IMR-90 (cell line): ENCODE measurements around the gene ACACA. TPM values are rescaled to one million over a fixed set of nuclear protein-coding genes. Genes with fewer than 3 reads are reported as not detected.

ENCODE experiments used
- ATAC-seq: fragments of 200-7000 bp; cut with Tn5 transposase; 2 replicates; pipeline ENCODE4 v1.9.1; 2020; ENCODE audit warnings: low read depth, mild to moderate bottlenecking, moderate library complexity
- BruUV-seq: library from RNA; stranded (reverse); fragments of 400-500 nt; replicated peaks from 2 replicates; lab custom pipeline; 2021; lab: Mats Ljungman, UMichigan
- CTCF ChIA-PET: fragments of 300-600 bp; formaldehyde crosslinking; extraction: SDS; loops from one replicate; lab custom pipeline; 2021; ENCODE audit warnings: antibody characterized with exemption; lab: Yijun Ruan, JAX
- POLR2A ChIA-PET: fragments of 300-600 bp; sonication (Branson Sonifier 250); formaldehyde crosslinking; loops from one replicate; lab custom pipeline; 2022; ENCODE audit warnings: antibody characterized with exemption; ENCODE audit not compliant: unreplicated experiment; lab: Charles Lee
- DNase-seq: peaks from one replicate; pipeline ENCODE4 v3.0.0; 2013
- H2AFZ ChIP-seq: replicated peaks from 2 replicates; pipeline ENCODE3; 2013; ENCODE audit warnings: low read length, mild to moderate bottlenecking; ENCODE audit not compliant: poor library complexity
- H2AK5ac ChIP-seq: 2 replicates; pipeline ENCODE4 v1.6.1; 2013; ENCODE audit warnings: low read depth, low read length, inconsistent platforms
- H2AK9ac ChIP-seq: replicated peaks from 2 replicates; pipeline ENCODE3; 2013; ENCODE audit warnings: mild to moderate bottlenecking, low read depth, low read length, moderate library complexity; ENCODE audit not compliant: poor library complexity
- H2BK120ac ChIP-seq: 2 replicates; pipeline ENCODE4 v1.6.1; 2013; ENCODE audit warnings: low read depth, low read length, inconsistent platforms
- H2BK15ac ChIP-seq: 3 replicates; pipeline ENCODE4 v1.6.1; 2013; ENCODE audit warnings: low read depth, low read length, inconsistent platforms
- H2BK20ac ChIP-seq: 2 replicates; pipeline ENCODE4 v1.6.1; 2013; ENCODE audit warnings: low read depth, mild to moderate bottlenecking, inconsistent platforms, low read length, moderate library complexity
- H2BK5ac ChIP-seq: 2 replicates; pipeline ENCODE4 v1.6.1; 2013; ENCODE audit warnings: mild to moderate bottlenecking, low read depth, low read length, inconsistent platforms; ENCODE audit not compliant: poor library complexity, severe bottlenecking
- H3K14ac ChIP-seq: replicated peaks from 2 replicates; pipeline ENCODE4 v1.6.1; 2013; ENCODE audit warnings: low read depth, low read length, inconsistent platforms
- H3K18ac ChIP-seq: 2 replicates; pipeline ENCODE4 v1.6.1; 2013; ENCODE audit warnings: low read depth, low read length, control low read depth
- H3K23ac ChIP-seq: 2 replicates; pipeline ENCODE4 v1.6.1; 2013; ENCODE audit warnings: low read depth, low read length, inconsistent platforms
- H3K27ac ChIP-seq: 2 replicates; pipeline ENCODE4 v1.5.1; 2013; ENCODE audit warnings: mild to moderate bottlenecking, control low read depth, low read length; ENCODE audit not compliant: insufficient read depth
- H3K27me3 ChIP-seq: 2 replicates; pipeline ENCODE4 v1.6.1; 2013; ENCODE audit warnings: low read length; ENCODE audit not compliant: control insufficient read depth, insufficient read depth
- H3K36me3 ChIP-seq: 2 replicates; pipeline ENCODE4 v1.6.1; 2013; ENCODE audit warnings: low read length, mixed read lengths; ENCODE audit not compliant: control insufficient read depth, insufficient read depth
- H3K4ac ChIP-seq: 2 replicates; pipeline ENCODE4 v1.6.1; 2013; ENCODE audit warnings: low read depth, low read length, inconsistent platforms
- H3K4me1 ChIP-seq: 2 replicates; pipeline ENCODE4 v1.6.1; 2013; ENCODE audit warnings: low read length, mixed read lengths; ENCODE audit not compliant: control insufficient read depth, insufficient read depth
- H3K4me2 ChIP-seq: 2 replicates; pipeline ENCODE4 v1.6.1; 2013; ENCODE audit warnings: low read depth, mild to moderate bottlenecking, control low read depth, low read length, moderate library complexity
- H3K4me3 ChIP-seq: 2 replicates; pipeline ENCODE4 v1.5.1; 2013; ENCODE audit warnings: low read depth, mild to moderate bottlenecking, control low read depth, low read length, moderate library complexity; ENCODE audit not compliant: insufficient read depth
- H3K56ac ChIP-seq: 2 replicates; pipeline ENCODE4 v1.6.1; 2013; ENCODE audit warnings: low read length, inconsistent platforms; ENCODE audit not compliant: insufficient read depth; ENCODE audit errors: extremely low read depth
- H3K79me1 ChIP-seq, 2 experiments: 2 replicates each; pipeline ENCODE4 v1.6.1; 2013; ENCODE audit warnings: low read length in 2 of 2, inconsistent platforms in 1 of 2, low read depth in 1 of 2
- H3K9ac ChIP-seq: 2 replicates; pipeline ENCODE4 v1.6.1; 2013; ENCODE audit warnings: low read depth, low read length, control low read depth
- H3K9me1 ChIP-seq: 2 replicates; pipeline ENCODE4 v1.6.1; 2013; ENCODE audit warnings: low read length, inconsistent platforms; ENCODE audit not compliant: insufficient read depth
- H3K9me3 ChIP-seq: 2 replicates; pipeline ENCODE4 v1.6.1; 2013; ENCODE audit warnings: low read length; ENCODE audit not compliant: control insufficient read depth, insufficient read depth
- H4K20me1 ChIP-seq: 2 replicates; pipeline ENCODE4 v1.6.1; 2013; ENCODE audit warnings: low read length, inconsistent platforms; ENCODE audit not compliant: insufficient read depth
- H4K5ac ChIP-seq: 2 replicates; pipeline ENCODE4 v1.6.1; 2013; ENCODE audit warnings: mild to moderate bottlenecking, low read depth, low read length, control low read depth
- H4K8ac ChIP-seq, 2 experiments: 2 replicates each; pipeline ENCODE4 v1.6.1; 2013; ENCODE audit warnings: low read depth in 2 of 2, low read length in 2 of 2, control low read depth in 1 of 2, inconsistent platforms in 1 of 2
- H4K91ac ChIP-seq: 2 replicates; pipeline ENCODE4 v1.6.1; 2013; ENCODE audit warnings: low read depth, low read length, inconsistent platforms; ENCODE audit not compliant: insufficient read depth
- BHLHE40 ChIP-seq: fragments of 150-350 bp; IDR thresholded peaks from 2 replicates; pipeline ENCODE4 v1.6.1; 2016; ENCODE audit warnings: mild to moderate bottlenecking, low read depth, low read length
- CEBPB ChIP-seq: IDR thresholded peaks from 2 replicates; pipeline ENCODE4 v1.6.1; 2012; ENCODE audit warnings: low read depth, low read length, improper control_type of control experiment
- CTCF ChIP-seq: conservative IDR thresholded peaks from 2 replicates; pipeline ENCODE4 v1.5.1; 2012; ENCODE audit warnings: mild to moderate bottlenecking, low read depth, low read length, improper control_type of control experiment
- ELK1 ChIP-seq: fragments of 150-350 bp; IDR thresholded peaks from 2 replicates; pipeline ENCODE4 v1.6.1; 2016; ENCODE audit warnings: low read depth, mild to moderate bottlenecking, low read length, moderate library complexity, borderline replicate concordance
- FOS ChIP-seq: fragments of 150-350 bp; IDR thresholded peaks from 2 replicates; pipeline ENCODE4 v1.6.1; 2016; ENCODE audit warnings: low read depth, low read length
- MAFK ChIP-seq: IDR thresholded peaks from 2 replicates; pipeline ENCODE4 v1.6.1; 2012; ENCODE audit warnings: low read depth, low read length, improper control_type of control experiment
- MAZ ChIP-seq: IDR thresholded peaks from 2 replicates; pipeline ENCODE4 v1.6.1; 2012; ENCODE audit warnings: low read depth, mild to moderate bottlenecking, low read length, improper control_type of control experiment, moderate library complexity, borderline replicate concordance
- RAD21 ChIP-seq: IDR thresholded peaks from 2 replicates; pipeline ENCODE4 v1.6.1; 2012; ENCODE audit warnings: low read length, improper control_type of control experiment
- RCOR1 ChIP-seq: IDR thresholded peaks from 2 replicates; pipeline ENCODE4 v1.6.1; 2012; ENCODE audit warnings: mild to moderate bottlenecking, low read length, improper control_type of control experiment; ENCODE audit not compliant: insufficient replicate concordance
- RFX5 ChIP-seq: IDR thresholded peaks from 2 replicates; pipeline ENCODE4 v1.8.0; 2012; ENCODE audit warnings: low read depth, mild to moderate bottlenecking, low read length, moderate library complexity
- SMC3 ChIP-seq: fragments of 150-350 bp; IDR thresholded peaks from 2 replicates; pipeline ENCODE4 v1.6.1; 2016; ENCODE audit warnings: low read depth, mild to moderate bottlenecking, antibody characterized with exemption, low read length, moderate library complexity
- WGBS, 2 experiments: methylation state at CpG; one replicate each; pipeline versions ENCODE4 v1.1.5 to v1.1.7; 2013; ENCODE audit warnings: missing lambda C conversion rate in 2 of 2; ENCODE audit not compliant: insufficient read length in 1 of 2; ENCODE audit errors: extremely low coverage in 2 of 2; 5-methylcytosine and 5-hydroxymethylcytosine counted together
- dilution Hi-C: fragments of 300-500 bp; cut with HindIII; formaldehyde crosslinking; loops from one replicate; pipeline ENCODE4 v1.14.3; 2018; ENCODE audit warnings: low sequenced_read_pairs; ENCODE audit not compliant: unreplicated experiment
- in situ Hi-C: fragments of 300-500 bp; cut with MboI; formaldehyde crosslinking; loops from 3 replicates; pipeline ENCODE4 v1.14.3; 2019; ENCODE audit warnings: low sequenced_read_pairs, inconsistent platforms, mixed read lengths
- intact Hi-C: fragments of 100-400 bp; cut with micrococcal nuclease; formaldehyde crosslinking; loops from 2 replicates; pipeline ENCODE4 v1.10.0; 2022
- polyA plus RNA-seq, 3 experiments: library from polyadenylated mRNA; depleted of rRNA; stranded (reverse); fragments of >200 nt; gene quantifications; 2 replicates each; pipeline ENCODE4 v1.2.3, GENCODE V29; 2012; ENCODE audit warnings: low replicate concordance in 1 of 3
- total RNA-seq: library from RNA; depleted of rRNA; stranded (reverse); fragments of >200 nt; gene quantifications from 2 replicates; pipeline ENCODE4 v1.2.3, GENCODE V29; 2012
- TF ChIP-seq, protein P1 (sequence below): fragments of 150-350 bp; IDR thresholded peaks from 2 replicates; pipeline ENCODE4 v1.6.1; 2017; ENCODE audit warnings: mild to moderate bottlenecking, antibody characterized with exemption, low read length, low read depth

The ACACA gene
- total and polyA plus RNA-seq, 2 of the 4 experiments (the other 2 are of a cell fraction): 21.3 to 39.1 TPM

DNA sequence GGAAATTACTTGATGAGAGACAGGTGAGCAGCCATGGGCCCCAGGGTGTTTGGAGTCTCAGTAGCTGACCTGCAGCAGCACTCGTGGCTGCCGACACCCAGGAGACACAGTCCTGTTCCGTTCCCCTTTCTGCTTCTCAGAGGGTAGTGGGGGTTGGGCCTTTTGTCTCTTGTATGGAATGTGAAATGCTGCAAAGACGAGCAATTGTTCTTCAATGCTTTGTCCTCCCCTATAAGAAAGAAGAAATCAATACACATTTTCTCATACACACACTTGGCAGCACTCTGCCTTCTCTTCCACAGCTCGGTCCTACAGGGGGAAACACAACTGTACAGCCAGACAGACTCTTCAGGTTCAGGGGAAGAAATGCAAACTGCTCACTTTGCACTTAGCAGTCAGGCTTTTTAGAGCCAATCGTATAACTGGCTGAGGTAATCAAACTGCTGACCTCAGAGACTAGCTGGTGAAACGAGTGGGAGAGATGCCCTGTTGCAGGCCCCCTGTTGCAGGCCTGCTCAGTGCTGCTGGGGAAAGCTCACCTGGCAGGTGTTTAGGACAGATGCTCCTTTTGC is 361.2 kb downstream of the ACACA start:
- 60% methylated on average over 1 of the region's 7 CpGs; no CpG with 5 or more reads in 1 of the 2 experiments for whole genome bisulfite sequencing, 2 experiments
- Histone ChIP-seq H2BK120ac (no peak overlapping the region), H3K9me3 (no peaks in the 10 kb centered on the region), H3K4ac (no peak overlapping the region), H3K4me2 (no peak overlapping the region), H3K4me1 (peaks cover 2% of the 10 kb centered on the region), H4K91ac (no peak overlapping the region), H2BK15ac (no peak overlapping the region), H3K27me3 (no peaks in the 10 kb centered on the region), H3K56ac (no peak overlapping the region), H4K8ac (no peak overlapping the region), H3K79me1 (peaks cover 0 to 4% of the 10 kb centered on the region in 2 experiments; a peak in 2 of 4 replicates), H2BK5ac (no peak overlapping the region), H3K27ac (no peak overlapping the region), H3K4me3 (no peak overlapping the region), H3K9ac (no peak overlapping the region), H3K14ac (no peak overlapping the region), H2AFZ (no peak overlapping the region), H3K18ac (no peak overlapping the region), H4K5ac (no peak overlapping the region), H3K9me1 (0 out of 2 replicates have a peak, but pooled peaks cover 3% of the 10 kb centered on the region), H4K20me1 (peaks cover 3% of the 10 kb centered on the region; the same call in 1 of the 2 replicates), H2BK20ac (no peak overlapping the region), H2AK5ac (no peak overlapping the region), H3K36me3 (peaks cover 4% of the 10 kb centered on the region; the same call in 1 of the 2 replicates), H3K23ac (no peak overlapping the region), H2AK9ac (no peak overlapping the region)
- no peak for DNase-seq
- in situ Hi-C loops (loop anchor here (5.0 kb wide), 1 partner anchor 413 kb away; no protein-coding TSS in a partner anchor), dilution Hi-C loops (no loop called here), intact Hi-C loops (loop anchor here (5.0 kb wide), 1 partner anchor 98 kb away; the partner anchor contains the start of gene AATF)
- TF ChIP-seq RFX5 (no peak), CEBPB (no peak), CTCF (no peak), BHLHE40 (no peak), MAZ (no peak), RCOR1 (no peak), MAFK (no peak), SMC3 (no peak), RAD21 (no peak), ELK1 (no peak), FOS (no peak)
- TF ChIP-seq, protein P1, sequence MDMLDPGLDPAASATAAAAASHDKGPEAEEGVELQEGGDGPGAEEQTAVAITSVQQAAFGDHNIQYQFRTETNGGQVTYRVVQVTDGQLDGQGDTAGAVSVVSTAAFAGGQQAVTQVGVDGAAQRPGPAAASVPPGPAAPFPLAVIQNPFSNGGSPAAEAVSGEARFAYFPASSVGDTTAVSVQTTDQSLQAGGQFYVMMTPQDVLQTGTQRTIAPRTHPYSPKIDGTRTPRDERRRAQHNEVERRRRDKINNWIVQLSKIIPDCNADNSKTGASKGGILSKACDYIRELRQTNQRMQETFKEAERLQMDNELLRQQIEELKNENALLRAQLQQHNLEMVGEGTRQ: no peak
- ChIA-PET CTCF (interaction anchor here (0.7 kb wide), 1 partner anchor 416 kb away, joined by 3 read pairs; no protein-coding TSS in a partner anchor), POLR2A (no interaction called here)
- no TSS peak for BruUV-seq
- ATAC-seq: no peak
